SK-MEL-5 (cell line): ENCODE data around the gene AQR. TPM values are rescaled to one million over a fixed set of nuclear protein-coding genes. Genes with fewer than 3 reads are reported as not detected.

ENCODE experiments used
- DNase-seq: peaks from one replicate; pipeline ENCODE4 v3.0.0-alpha.2; 2016; ENCODE audit warnings: low read depth, low spot score
- in situ Hi-C: cut with HindIII; loops from 2 replicates; pipeline ENCODE4 v1.10.0; 2016; ENCODE audit warnings: low sequenced_read_pairs, high pct_unique_total_duplicates, low pct_unique_long_range_greater_than_20kb
- polyA plus RNA-seq, 2 experiments: library from polyadenylated mRNA; depleted of rRNA; stranded (reverse); fragments of >200 nt; gene quantifications; 2 replicates each; pipeline ENCODE4 v1.2.3, GENCODE V29; 2015
- total RNA-seq: library from RNA; depleted of rRNA; stranded (reverse); fragments of >200 nt; shearing (Covaris generic); gene quantifications from 2 replicates; pipeline ENCODE4 v1.2.3, GENCODE V29; 2014; rRNA removed

AQR gene
- total RNA-seq = 20.9 and 26.3 TPM in 2 replicates
- 12.6 and 19.4 TPM in 2 replicates for polyA plus RNA-seq (2015; cell fraction: cytosol; rRNA removed)
- polyA plus RNA-seq (2015; cell fraction: nucleus; rRNA removed) = 47.2 and 47.6 TPM in 2 replicates

DNA sequence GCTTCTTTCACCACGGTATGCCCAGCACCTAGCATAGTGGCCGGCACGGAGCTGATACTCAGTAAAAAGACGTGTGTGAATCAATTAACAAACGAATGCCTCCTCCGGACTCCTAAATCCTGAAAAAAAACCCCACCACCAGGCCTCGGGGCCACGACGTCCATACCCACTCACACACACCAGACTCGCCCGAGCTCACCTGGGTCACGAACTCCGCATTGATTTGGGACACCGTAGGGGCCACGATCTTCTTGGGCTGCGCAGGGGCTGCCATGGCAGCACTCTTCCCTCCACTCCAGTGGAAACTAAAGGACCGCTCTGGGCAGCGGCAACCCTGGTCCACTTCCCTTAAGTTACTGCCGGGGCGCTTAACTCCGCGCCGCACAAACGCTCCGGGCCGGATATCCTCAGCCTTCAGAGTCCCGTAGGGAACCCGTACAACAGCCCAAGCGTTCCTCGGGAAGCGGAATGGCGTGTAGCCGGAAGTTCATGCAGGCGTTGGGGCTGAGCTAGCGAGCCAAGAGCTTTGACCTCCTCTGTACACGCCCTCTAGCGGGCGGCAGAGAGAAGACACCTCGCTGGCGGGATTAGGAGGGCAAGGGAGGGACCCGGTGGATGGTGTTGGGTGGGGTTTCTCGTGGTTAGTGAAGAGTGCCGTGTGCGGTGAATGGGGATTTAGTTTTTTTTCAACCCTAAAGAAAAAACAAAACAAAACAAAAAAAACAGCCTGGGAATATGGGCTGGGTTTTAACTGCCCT, at the start of gene AQR:
Gene AQR, minus strand, starts transcription at position 403 of the 758 bp plus-strand sequence. Its CDS starts 129 bp downstream, at position 274.
- DNase-seq = peak; percentile 98

GRCh38 chr15:35014241-35014640, 44.7 kb upstream of the AQR start:
- in situ Hi-C loops = no loop called here
- DNase-seq = no peak

More for the DNA sequence above, at the start of gene AQR:
- in situ Hi-C loops = no loop called here

- DNase-seq = no peak
- in situ Hi-C loops = no loop called here
These were observed 43.8 kb upstream of the AQR start for GRCh38 chr15:35013370-35013769.

DNA sequence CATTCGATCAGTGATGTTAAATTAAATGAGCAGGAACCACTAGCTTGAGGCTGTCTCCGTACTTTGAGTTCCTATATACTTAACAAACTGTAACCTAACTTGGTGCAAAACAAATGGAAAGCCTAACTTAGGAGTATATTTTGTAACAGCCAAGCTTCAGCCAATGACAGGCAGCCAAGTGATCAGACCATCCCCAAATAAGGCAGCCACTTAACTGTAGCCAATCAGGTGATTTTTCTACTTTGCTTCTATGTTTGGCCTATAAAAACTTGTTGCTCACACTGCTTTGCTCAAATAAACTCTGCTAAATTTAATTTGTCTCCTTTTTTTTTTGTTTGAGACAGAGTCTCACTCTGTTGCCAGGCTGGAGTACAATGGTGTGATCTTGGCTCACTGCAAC, 37.9 kb upstream of the AQR start:
- in situ Hi-C loops = no loop called here
- no peak for DNase-seq

GRCh38 chr15:35005933-35006332, 36.4 kb upstream of the AQR start:
- DNase-seq = no peak
- in situ Hi-C loops = no loop called here

GRCh38 chr15:35003928-35004327, 34.4 kb upstream of the AQR start:
- DNase-seq = no peak

GRCh38 chr15:35000511-35000910, 31.0 kb upstream of the AQR start:
- no peak for DNase-seq
- in situ Hi-C loops = no loop called here

More at GRCh38 chr15:35003928-35004327, 34.4 kb upstream of the AQR start:
- in situ Hi-C loops = no loop called here

GRCh38 chr15:34999906-35000305, 30.4 kb upstream of the AQR start:
- no peak for DNase-seq
- in situ Hi-C loops = no loop called here

DNA sequence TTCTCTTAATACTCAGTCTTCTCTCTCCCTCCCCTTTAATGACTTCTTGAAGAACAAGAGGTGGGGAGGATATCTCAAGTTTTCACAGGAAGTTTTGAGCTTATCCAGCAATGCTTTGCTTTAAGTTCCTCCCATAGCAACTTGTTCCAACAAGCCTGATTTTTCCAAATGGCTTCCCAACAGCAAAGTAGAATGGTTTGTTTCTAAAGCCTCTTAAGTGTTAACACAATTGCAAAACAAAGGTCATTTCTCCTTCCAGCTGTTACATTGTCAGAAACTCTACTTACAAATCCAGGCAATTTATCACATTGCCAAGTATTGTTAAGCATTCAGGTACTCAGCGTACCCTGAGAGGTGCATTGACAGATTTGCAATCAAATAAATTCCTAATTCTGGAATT, 25.4 kb upstream of the AQR start:
- no peak for DNase-seq
- in situ Hi-C loops = no loop called here

GRCh38 chr15:34993877-34994276, 24.3 kb upstream of the AQR start:
- DNase-seq = no peak
- in situ Hi-C loops = no loop called here

DNA sequence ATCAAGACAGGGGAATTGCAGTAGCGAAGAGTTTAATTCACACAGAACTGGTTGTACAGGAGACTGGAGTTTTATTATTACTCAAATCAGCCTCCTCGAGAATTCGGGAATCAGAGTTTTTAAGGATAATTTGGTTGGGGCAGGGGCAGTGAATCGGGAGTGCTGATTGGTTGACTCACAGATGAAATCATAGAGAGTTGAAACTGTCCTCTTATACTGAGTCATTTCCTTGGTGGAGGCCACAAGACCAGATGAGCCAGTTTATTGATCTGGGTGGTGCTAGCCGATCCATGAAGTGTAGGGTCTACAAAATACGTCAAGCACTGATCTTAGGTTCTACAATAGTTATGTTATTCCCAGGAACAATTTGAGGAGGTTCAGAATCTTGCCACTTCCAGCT, 23.9 kb upstream of the AQR start:
- no peak for DNase-seq
- in situ Hi-C loops = no loop called here

DNA sequence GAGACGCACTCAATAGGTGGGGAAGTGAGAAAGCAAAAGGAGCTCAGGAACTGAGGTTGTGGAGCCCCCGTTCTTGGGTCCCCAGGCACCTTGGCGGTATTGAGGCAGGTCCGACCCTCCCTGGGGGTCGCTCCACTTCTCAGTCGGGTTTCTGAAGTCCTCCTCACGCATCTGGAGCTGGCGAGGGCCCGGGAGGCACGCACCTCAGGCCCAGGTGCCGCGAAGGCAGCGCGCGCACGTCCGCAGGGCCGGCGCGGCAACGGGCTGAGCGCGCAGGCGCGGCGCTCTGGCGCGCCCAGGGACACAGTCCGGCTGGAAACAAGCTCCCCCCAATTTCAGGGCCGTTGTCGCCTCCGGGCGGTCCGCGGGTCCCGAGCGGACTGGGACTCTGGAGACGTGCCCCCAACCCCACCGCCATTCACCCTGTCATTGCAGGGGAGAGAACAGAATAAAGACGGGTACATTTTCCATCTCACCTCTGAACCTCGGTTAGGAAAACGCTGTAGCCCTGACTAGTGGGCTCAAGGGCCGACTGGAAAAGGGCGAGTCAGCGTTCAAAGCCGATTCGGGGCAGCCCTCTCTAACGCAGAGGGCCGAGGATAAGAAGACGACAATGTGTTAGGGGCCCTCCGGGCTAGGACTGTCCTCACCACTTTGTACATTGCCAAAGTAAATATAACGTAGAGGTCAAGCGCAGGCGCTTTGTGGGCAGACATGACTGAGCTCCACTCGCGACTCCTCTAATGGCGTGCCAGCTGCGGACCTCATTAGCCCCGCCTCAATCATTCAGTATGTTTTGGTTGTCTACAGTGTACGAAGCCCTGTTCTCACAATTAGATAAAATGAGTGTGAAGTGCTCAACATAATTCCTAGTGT, 18.7 kb upstream of the AQR start, which contains the start of gene ZNF770:
Gene ZNF770, minus strand, starts transcription at position 261 of the 876 bp plus-strand sequence. CDS start 4,853 bp downstream, outside the sequence.
- in situ Hi-C loops = no loop called here

GRCh38 chr15:34987609-34988026, 18.1 kb upstream of the AQR start:
- no peak for DNase-seq
- in situ Hi-C loops = no loop called here

More for the DNA sequence above, 18.7 kb upstream of the AQR start, which contains the start of gene ZNF770:
- peak; percentile 73 for DNase-seq

DNA sequence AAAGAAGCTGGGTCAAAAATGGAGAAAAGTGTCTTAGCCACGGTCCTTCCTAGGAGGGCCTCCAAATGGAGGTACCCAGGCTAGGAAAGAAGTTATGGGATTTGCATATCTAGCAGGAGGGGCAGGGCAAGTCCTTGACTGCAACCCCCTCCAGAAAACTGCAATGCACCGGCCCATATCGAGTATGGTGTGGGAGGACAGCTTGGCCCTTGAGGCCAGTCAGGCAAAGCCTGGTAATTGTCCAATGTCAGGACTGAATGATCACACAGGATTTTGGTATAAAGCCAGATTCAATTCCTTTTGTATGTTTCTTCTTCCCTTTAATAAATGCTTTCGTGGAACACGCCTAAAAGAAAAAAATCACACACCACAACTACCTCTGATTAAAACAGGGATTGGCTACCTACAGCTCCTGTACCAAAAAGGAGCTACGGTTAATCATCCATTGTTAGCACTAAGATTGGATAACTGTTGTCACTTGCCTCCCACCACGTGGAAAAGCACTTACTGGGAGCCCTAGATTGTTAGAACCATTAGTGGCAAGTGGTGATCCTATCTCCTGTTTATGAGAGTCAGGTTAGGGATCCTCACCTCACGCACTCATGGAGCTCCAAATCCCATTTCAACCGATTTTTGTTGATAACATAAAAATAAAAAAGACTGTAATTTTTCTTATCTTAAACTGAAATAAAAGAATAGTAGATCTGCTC, 17.4 kb upstream of the AQR start:
- in situ Hi-C loops = no loop called here

GRCh38 chr15:34986326-34986725, 16.8 kb upstream of the AQR start:
- no peak for DNase-seq
- in situ Hi-C loops = no loop called here

More for the DNA sequence above, 17.4 kb upstream of the AQR start:
- DNase-seq = no peak

GRCh38 chr15:34984889-34985630, 15.5 kb upstream of the AQR start:
- DNase-seq = no peak
- in situ Hi-C loops = no loop called here

GRCh38 chr15:34976743-34977142, 7.2 kb upstream of the AQR start:
- in situ Hi-C loops = no loop called here
- DNase-seq = no peak
